Pulmonary artery endothelial cell (primary cell): ENCODE data around the gene HSD11B1. TPM values are rescaled to one million over a fixed set of nuclear protein-coding genes. Genes with fewer than 3 reads are reported as not detected.

Source experiments
- DNase-seq: peaks from one replicate; pipeline ENCODE4 v3.0.0-alpha.2; 2011; ENCODE audit warnings: low read depth, low spot score
- total RNA-seq: library from RNA; depleted of rRNA; stranded (reverse); fragments of >200 nt; gene quantifications from 2 replicates; pipeline ENCODE4 v1.2.3, GENCODE V29; 2014

Gene HSD11B1
- total RNA-seq, result 0.07 TPM in 1 of 2 replicates, not detected in the other

GRCh38 chr1:209704584-209704983, at the start of gene HSD11B1:
Gene HSD11B1, plus strand, starts transcription at chr1:209704846. Its CDS starts 97 bp downstream, at chr1:209704943.
- no peak for DNase-seq

- DNase-seq, result no peak
Observed at GRCh38 chr1:209655411-209656231, 49.0 kb upstream of the HSD11B1 start.

GRCh38 chr1:209657140-209657879, 47.3 kb upstream of the HSD11B1 start:
- peak; percentile 30 for DNase-seq

GRCh38 chr1:209657918-209658317, 46.7 kb upstream of the HSD11B1 start:
- no peak for DNase-seq

DNA sequence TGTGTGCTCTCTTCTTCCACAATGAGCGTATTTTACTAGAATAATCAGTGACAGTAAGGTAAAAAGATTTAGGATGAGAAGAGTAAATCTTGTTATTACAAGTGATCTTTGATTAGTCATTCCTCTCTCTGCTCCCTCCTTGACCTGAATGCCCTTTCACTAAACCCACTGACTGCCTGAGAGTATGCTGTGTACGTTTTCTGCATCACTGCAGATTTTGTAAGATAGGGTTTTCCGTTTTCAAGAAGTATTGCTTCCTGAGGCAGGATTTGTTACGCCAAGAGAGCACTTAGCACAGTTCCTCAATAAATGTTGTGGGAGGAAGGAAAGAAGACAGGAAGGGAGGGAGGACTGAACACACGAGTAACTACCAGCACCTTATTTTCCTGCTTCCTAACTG, 44.7 kb upstream of the HSD11B1 start:
- DNase-seq, result no peak

- no peak for DNase-seq
Observed at GRCh38 chr1:209661071-209661470, 43.6 kb upstream of the HSD11B1 start.

GRCh38 chr1:209662879-209663327, 41.7 kb upstream of the HSD11B1 start:
- no peak for DNase-seq

DNA sequence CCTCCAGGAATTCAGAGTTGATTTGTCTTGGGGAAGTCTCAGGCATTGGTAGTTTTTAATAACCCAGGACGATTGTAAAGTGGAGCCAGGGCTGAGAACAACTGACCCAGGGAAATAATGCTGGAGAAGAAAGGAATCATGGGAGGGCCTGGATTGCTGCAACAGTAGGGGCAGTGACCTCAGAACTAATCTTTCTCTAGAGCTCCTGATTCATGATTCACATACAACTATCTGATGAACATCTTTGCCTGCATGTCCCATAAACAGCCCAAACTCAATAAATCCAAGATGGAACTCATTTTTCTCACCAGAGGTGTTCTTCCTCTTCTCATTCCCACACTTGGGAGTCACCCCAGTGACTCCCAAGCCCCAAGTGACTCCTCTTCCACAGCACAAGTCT, 37.5 kb upstream of the HSD11B1 start:
- no peak for DNase-seq

DNA sequence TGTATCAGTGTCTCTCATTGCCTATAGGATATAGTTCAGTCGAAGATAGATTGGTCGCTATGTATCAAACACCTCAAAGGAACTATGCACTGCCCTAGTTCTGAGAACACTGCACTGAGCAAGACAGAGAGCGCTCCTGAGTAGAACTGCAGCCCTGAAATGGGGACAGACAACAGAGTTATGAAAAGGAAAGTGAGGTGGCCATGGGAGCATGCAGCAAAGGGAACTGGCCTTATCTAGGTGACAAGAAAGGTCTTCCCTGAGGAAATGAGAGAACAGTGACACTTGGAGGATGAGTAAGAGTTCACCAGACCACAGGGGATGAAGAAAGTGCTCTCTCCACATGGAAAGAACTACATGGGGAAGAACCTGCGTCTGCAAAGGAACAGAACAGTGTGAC, 36.9 kb upstream of the HSD11B1 start:
- no peak for DNase-seq

GRCh38 chr1:209670441-209671082, 34.1 kb upstream of the HSD11B1 start:
- DNase-seq, result no peak

GRCh38 chr1:209672705-209673630, 31.7 kb upstream of the HSD11B1 start:
- no peak for DNase-seq

DNA sequence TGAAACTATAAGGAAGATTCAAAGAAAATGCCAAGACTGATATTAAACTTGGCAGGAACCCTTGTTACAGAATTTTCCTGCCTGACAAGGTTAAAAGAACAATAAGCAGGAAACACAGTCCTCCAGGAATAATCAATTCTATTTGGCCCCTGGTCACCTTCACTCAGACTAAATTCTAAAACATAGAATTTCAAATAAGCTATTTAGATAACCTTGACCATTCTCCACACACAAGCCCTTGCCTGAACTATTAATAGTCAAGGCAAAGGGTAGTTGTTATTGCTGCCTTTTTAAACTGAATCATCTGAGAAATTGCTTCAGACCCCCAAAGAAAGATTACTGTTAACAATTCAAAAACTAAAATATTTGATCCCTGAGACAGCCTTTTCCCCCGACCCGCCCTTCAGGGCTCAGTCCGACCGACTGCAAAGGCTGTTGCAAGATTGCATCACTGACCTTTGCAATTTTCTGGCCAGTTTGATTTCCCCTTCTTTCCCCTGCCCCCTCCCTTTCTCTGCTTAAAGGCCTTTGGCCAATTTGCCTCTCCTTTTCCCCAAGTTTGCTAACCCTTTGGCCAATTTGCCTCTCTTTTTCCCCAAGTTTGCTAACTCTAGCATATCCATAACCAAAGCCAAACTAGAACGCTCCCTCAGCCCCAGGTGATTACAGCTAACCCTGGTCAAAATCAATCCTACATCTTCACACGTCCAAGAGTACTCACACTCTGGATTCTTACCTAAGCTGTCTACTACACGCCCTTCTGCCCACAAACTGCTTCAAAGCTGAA, 30.8 kb upstream of the HSD11B1 start:
- no peak for DNase-seq

DNA sequence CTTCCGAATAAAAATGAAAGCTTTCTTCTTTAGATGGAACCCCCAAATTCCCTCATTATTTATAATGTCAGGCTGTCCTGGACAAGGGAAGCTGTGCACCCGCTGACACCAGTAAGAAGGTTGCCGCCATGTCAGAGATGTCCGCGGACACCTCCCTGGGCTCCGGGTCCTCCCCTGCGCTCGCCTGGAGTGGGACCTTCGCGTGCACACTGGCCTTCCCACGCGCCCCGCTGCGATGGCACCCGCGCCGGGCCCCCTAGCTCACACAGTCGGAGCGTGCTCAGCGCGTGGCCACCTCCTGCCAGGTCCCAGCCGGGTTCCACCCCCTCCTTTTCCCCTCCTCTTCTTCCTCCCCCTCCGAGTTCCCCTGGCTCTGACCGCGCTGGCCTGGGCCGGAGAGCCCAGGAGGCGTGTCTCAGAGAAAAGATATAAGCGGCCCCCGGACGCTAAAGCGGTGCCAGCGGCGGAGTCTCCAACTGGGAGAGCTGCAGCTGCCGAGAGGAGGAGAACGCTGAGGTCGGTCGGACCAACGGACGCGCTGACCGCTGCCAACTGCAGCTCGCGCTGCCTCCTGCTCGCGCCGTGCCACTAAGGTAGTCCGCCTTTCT, 29.6 kb upstream of the HSD11B1 start, which contains the start of gene G0S2:
Gene G0S2 (plus strand): TSS at position 456 of the 608 bp plus-strand sequence. CDS start 273 bp downstream, outside the sequence.
- DNase-seq, result no peak

GRCh38 chr1:209675565-209676154, 29.0 kb upstream of the HSD11B1 start:
- DNase-seq, result no peak

- DNase-seq, result no peak
Observed at GRCh38 chr1:209678981-209679539, 25.6 kb upstream of the HSD11B1 start.

- DNase-seq, result no peak
Observed at GRCh38 chr1:209685821-209686220, 18.8 kb upstream of the HSD11B1 start.

GRCh38 chr1:209686322-209686721, 18.3 kb upstream of the HSD11B1 start:
- no peak for DNase-seq

DNA sequence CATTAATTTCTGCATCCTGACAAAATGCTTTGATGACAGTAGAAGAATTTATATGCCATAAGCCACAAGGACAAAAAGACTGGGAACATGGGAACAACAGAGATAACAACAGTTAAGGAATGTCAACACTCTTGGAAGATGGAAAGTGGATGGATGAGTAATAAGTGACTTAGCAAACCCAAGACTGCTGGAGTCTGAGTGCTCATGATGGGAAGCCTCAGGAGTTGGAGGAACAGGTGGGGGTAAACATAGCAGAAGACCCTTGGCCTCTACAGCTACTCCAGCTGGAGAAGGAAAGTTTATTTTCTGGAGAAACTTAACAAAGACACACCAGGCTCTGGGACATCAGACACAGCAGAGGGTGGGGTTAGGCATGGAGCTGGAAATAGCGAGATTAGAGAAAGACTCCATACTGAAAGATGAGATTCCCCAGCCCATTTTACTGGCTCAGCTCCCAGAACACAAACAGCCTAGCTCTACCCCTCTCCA, 15.9 kb upstream of the HSD11B1 start:
- DNase-seq, result no peak

- DNase-seq, result no peak
Observed at GRCh38 chr1:209689477-209689876, 15.2 kb upstream of the HSD11B1 start.
